ENCODE data around the gene PDCD2L.
"Not testable (repeated sequence)": the region's sequence is repeated elsewhere in the genome, so short reads cannot be mapped to it uniquely, and the experiment has no call there.

Gene PDCD2L

GRCh38 chr19:34375598-34375997, 28.6 kb upstream of the PDCD2L start:
- no peak for FAIRE-seq

GRCh38 chr19:34380639-34381241, 23.5 kb upstream of the PDCD2L start:
- no peak for FAIRE-seq

DNA sequence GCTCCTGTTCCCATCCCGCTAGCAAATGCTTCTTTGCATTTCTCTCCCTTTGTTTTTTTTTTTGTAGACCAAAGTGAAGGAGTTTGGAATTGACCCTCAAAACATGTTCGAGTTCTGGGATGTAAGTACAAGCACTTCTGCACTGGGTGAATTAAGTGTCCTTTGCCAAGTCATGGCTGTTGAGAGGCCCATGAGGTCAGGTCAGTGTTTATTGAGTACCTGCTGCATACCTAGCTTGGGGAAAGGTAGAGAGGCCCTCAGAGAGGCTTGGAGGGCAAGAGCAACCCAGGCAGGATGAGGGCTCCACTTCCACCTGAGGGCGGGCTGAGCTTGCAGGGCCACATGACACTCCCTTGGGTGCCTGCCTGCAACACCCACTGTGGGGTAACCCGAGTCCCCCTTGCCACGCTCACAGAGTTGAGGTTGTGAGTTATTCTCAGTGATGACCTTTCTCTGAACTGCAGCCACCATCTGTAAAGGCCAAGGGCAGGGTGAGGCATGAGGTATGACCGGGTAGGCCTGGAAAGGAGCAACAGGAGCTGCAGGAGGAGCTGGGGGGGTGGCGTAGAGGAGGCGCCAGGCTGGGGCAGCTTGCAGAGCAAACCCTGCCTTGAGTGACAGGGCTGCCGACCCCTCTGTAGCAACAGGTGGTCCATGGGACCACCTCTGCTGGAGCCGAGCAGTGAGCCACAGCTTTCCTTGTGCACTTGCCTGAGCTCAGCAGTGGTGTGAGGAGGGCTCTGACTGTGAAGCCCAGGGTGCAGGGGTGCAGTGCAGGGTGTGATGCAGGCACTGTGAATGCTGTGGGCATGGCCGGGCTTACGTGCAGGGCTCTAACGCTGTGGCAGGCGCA, 22.6 kb upstream of the PDCD2L start:
- FAIRE-seq: no peak

DNA sequence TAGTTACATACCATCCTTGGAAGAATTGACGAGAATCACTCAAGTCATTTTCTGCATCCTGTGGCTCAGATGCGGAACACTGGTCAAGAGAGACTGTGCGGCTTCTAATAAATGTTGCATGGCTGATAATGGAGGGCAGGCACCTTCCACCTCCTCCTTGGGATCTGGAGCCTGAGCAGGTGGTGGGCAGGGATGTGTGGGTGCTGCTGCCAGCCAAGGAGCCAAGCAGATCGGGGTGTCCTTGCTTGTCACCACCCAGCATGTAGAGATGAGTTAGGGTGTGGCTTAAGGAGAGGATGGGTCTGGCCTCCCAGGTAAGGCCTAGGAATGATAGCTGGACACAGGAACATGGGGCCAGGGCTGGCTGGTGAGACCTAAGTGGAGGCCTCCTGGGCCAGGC, 21.7 kb upstream of the PDCD2L start:
- no peak for FAIRE-seq

DNA sequence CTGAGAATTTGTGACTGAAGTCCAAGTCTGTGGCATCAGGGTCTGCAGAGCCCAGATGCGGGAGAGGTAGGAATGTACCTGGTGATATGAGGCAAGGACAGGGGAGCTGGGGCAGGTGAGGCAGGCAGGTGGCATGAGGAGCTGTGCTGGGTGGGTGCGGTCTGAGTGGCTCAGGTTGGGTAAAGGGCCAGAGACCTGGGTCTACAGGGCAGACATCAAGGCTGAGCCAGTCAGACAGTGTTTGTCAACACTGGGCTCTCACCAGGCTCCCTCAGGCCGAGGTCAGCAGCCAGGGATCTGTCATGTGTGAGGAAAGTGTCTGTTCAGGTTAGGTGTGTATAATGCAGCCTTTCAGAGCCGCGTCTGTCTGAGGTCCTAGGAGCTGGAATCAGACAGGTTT, 20.6 kb upstream of the PDCD2L start:
- no peak for FAIRE-seq

DNA sequence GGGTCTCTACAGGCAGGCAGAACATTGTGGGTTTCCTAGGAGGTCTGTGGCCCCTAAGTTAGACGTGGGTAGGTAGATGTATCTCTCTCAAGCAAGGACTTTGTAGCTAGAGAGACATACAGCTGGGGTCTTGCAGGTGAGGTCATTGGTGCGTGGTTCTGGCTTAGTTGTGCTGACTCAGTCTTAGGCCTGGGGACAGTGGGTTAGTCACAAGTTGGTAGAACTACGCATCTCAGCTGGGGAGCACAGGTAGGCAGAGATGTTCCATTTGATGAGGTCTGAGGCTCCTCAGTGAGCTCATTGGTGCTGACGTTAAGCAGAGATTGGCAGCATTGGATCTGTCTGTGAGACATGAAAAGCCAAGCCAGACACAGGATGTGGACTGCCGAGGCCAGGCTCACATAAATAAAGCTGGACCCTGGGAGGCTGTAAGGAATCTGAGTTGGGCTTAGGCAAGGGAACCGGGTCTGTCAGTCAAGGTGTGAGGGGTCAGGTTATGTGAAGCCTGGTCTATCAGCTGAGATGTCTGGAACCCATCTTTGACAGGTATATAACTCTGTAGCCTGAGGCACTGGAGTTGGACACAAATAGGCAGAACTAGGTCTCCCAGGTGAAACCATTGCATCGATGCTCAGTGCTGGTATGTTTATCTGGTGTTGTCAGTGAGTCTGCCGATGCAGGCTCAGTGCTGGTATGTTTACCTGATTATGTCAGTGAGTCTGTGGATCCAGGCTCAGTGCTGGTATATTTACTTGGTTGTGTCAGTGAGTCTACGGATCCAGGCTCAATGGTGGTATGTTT, 17.4 kb upstream of the PDCD2L start:
- FAIRE-seq: no peak

- FAIRE-seq: no peak
Observed at GRCh38 chr19:34387446-34387810, 16.8 kb upstream of the PDCD2L start.

DNA sequence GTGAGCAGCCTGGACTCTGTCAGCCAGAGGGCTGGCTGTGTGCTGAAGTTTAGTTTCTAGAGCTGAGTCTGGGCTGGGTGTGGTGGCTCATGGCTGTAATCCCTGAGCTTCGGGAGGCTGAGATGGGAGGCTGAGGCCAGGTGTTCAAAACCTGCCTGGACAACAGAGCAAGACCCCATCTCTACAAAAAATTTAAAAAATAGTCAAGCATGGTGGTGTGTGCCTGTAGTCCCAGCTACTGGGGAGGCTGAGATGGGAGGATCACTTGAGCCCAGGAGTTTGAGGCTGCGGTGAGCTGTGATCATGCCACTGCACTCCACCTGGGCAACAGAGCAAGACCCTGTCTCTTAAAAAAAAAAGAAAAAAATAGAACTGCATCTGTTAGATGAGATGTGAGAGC, 15.5 kb upstream of the PDCD2L start:
- FAIRE-seq: not testable (repeated sequence)

- FAIRE-seq: no peak
Observed at GRCh38 chr19:34391813-34392212, 12.4 kb upstream of the PDCD2L start.

DNA sequence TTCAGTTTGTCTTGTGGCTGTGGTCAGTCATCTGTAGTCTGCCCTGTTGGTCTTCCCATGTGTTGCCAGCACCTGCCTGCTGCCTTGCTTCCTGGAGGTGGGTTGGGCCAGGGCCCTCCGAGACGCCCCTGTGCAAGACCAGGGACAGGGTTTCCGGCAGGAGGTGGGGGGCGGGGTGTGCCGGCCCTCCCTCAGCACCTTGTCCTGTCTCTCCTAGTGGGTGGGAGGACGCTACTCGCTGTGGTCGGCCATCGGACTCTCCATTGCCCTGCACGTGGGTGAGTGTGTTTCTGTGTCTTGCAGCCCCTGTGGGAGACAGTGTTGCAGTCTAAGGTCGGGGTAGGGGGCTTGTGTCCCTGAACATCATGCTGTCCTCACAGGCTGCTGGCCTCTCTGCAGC, 11.2 kb upstream of the PDCD2L start:
- no peak for FAIRE-seq

DNA sequence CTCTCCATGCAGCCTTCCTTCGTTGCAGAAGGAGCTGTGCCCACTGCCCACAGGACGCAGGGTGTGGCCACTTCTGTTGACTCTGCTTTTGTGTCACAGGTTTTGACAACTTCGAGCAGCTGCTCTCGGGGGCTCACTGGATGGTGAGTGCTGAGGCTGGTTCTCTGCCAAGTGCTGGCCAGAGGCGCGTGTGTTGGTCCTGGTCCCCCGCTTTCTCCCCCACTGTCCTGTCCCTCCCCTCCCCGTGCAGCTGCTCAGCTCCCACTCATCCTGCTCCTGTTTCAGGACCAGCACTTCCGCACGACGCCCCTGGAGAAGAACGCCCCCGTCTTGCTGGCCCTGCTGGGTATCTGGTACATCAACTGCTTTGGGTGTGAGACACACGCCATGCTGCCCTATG, 10.6 kb upstream of the PDCD2L start:
- FAIRE-seq: no peak

DNA sequence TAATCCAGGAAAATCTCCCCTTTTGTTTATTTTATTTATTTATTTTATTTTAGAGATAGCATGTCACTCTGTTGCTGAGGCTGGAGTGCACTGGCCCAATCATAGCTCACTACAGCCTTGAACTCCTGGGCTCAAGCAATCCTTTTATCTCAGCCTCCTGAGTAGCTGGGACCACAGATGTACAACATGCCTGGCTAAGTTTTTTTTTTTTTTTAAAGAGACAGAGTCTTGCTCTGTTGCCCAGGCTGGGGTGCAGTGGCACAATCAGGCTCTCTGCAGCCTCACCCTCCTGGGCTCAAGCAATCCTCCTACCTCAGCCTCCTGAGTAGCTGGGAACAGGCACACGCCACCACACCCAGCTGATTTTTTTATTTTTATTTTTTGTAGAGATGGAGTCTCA, 6.3 kb upstream of the PDCD2L start:
- FAIRE-seq: no peak

GRCh38 chr19:34399886-34400285, 4.3 kb upstream of the PDCD2L start:
- no peak for FAIRE-seq

DNA sequence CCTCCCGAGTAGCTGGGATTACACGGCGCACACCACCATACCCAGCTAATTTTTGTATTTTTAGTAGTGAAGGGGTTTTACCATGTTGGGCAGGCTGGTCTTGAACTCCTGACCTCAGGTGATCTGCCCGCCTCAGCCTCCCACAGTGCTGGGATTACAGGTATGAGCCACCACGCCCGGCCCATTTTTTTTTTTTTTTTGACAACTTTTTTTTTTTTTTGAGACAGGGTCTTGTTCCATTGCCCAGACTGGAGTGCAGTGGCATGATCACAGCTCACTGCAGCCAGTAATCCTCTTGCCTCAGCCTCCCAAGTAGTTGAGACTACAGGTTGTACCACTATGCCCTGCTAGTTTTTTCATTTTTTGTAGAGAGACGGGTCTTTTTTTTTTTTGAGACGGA, 3.4 kb upstream of the PDCD2L start:
- not testable (repeated sequence) for FAIRE-seq

- FAIRE-seq: no peak
Observed at GRCh38 chr19:34402074-34402600, 2.1 kb upstream of the PDCD2L start.

- no peak for FAIRE-seq
Observed at GRCh38 chr19:34403784-34404108, 453 bp upstream of the PDCD2L start.

DNA sequence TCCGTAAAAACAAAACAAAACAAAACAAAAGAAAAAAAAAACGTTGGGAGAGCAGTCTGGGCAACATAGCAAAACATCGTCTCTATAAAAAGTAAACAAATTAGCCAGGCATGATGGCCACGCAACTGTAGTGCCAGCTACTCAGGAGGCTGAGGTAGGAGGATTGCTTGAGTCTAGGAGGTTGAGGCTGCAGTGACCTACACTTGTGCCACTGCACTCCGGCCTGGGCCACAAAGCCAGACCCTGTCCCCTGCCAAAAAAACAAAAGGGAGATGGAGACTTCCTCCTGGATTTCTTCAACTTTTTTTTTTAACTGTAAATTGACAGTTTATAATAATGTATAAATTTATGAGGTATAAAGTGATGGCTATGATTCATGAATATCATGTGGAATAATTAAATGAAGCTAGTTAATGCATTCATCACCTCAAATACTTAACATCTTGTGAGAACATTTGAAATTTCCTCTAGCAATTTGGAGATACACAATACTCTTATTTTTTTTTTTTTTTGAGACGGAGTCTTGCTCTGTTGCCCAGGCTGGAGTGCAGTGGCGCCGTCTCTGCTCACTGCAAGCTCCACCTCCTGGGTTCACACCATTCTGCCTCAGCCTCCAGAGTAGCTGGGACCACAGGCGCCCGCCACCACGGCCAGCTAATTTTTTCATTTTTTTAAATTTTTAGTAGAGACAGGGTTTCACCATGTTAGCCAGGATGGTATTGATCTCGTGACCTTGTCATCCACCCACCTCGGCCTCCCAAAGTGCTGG, 1.9 kb downstream of the PDCD2L start:
- no peak for FAIRE-seq

GRCh38 chr19:34408411-34408810, 4.2 kb downstream of the PDCD2L start:
- no peak for FAIRE-seq

DNA sequence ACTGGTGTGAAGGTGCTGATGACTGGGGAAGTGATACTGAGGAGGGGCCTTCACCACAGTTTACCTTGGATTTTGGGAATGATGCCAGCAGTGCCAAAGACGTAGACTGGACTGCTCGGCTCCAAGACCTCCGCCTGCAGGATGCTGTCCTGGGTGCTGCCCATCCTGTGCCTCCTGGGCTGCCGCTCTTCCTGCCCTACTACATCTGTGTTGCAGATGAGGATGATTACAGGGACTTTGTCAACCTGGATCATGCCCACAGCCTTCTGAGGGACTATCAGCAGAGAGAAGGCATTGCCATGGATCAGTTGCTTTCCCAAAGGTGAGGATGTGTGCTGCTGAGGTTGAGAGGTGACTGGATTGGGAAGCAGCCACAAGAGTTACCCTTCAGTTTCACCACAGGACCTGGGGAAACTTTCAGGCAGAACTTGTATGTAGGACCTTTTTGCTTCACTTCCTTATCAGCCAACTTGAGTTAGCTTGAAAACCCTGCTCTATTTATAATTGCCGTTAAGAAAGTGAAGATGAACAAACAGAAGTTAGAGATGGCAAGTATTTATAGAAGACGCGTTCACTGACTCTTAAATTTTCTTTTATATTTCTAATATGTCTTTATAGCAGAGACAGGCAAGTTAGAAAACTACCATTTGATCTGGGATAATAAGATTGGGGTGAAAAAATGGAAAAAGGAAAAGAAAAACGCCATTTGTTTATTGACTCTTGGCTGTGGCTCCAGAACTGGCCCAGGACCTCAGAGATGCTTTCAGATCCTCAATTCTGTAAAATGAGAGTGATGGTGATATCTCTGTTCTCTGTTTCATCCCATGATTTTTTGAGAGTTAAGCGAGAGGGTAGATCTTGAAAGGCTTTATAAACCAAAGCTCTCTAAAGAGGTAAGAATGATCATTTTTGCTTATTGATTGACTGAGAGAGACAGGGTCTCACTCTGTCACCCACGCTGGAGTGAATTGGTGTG, 5.3 kb downstream of the PDCD2L start:
- FAIRE-seq: no peak

- FAIRE-seq: no peak
Observed at GRCh38 chr19:34411216-34411615, 7.0 kb downstream of the PDCD2L start.

GRCh38 chr19:34416021-34416545, 11.9 kb downstream of the PDCD2L start:
- no peak for FAIRE-seq

Data from TTC549 (cell line).